GM20431 (cell line): ENCODE measurements around the gene SCAMP5.

Experiments used
- in situ Hi-C: fragments of 300-500 bp; cut with MseI, MboI; formaldehyde crosslinking; loops from one replicate; pipeline ENCODE4 v1.15.0; 2020; ENCODE audit warnings: low sequenced_read_pairs; ENCODE audit not compliant: unreplicated experiment

Gene SCAMP5

DNA sequence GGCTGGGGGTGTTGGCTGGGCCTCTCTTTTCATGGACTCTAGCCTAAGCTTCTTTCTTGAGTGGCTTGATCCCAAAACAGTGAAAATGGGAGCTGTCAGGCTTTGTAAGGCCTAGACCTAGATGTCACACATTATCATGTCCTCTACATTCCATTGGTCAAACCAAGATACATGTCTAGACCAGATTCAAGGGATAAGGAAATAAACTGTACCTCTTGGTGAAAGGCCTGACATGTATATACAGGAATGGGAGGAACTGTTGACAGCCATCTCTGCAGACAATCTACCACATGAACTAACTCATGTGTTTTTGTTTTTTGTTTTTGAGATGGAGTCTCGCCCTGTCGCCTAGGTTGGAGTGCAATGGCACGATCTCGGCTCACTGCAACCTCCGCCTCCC lies 27.7 kb upstream of the SCAMP5 start:
- in situ Hi-C loops = no loop called here

DNA sequence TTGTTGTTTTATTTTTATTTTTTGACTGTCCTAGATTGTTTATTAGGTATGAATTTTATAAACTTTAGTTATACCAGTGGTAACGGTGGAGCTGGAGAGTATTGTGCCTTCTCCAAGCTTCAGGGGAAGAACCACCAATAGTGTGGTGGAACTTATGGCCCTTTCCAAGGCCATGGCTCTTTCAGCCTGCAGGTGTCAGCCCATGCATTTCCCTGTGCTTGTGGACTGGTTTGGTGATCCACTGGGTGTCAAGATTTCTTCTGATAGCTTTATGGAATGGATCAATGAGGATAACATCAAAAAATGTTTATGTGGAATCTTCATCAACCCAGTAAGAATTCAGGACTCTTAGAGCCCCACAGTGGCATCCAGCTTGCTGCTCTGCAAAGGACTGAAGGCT lies 19.2 kb upstream of the SCAMP5 start:
- in situ Hi-C loops = no loop called here

DNA sequence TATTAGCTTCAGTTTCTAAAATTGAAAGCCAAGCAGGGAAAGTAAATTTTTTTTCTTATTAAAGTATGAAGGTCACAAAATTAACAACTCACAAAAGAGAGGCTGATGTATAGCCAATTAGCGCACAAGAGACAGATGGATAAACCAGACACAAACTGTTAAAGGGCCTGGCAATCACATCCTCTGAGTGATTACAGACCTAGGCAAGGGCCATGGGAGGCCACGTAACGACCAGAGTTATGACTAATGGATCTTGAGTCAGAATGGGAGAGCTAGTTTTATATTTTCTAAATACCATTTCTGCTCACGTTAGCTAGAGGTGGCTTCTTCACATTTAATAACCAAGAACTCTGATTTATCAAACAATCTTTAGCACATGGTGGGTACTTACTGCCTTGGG lies 17.8 kb upstream of the SCAMP5 start:
- in situ Hi-C loops = no loop called here

DNA sequence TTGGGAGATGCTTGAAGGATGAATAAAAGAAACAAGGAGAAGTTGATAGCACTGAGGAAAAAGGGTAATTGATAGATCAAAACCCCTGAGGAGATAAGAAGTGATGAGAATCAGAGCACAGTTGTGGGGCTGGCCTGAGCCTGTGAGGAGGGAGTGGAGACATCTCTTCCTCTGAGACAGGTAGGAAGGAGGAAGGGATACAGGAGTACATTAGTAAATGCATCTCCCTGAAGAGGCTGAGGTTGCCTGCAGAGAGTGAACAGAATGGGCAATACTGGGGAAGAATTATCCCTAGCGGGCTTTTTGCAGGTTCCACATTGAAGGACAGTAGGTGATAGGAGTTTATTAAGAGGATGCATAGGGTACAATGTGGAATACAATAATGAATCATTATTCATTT lies 17.3 kb upstream of the SCAMP5 start:
- in situ Hi-C loops = no loop called here

DNA sequence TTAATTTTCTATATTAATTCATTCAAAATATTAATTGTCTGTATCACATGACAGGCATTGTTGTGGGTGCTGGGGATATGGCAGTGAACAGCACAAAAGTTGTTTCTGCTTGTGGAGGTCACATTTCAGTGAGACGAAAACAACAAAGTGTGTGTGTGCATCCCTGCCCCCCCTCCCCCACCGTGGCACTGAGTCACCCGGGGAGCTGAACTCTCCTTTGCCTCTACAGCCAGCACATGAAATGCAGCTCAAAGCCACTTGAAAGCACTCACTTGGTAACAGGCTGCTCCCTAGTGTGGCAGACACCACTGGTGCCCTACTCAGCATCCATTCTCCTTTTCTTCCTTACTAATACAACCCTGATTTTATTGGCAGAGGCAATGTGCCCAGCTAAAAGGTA lies 16.9 kb upstream of the SCAMP5 start:
- in situ Hi-C loops = no loop called here

DNA sequence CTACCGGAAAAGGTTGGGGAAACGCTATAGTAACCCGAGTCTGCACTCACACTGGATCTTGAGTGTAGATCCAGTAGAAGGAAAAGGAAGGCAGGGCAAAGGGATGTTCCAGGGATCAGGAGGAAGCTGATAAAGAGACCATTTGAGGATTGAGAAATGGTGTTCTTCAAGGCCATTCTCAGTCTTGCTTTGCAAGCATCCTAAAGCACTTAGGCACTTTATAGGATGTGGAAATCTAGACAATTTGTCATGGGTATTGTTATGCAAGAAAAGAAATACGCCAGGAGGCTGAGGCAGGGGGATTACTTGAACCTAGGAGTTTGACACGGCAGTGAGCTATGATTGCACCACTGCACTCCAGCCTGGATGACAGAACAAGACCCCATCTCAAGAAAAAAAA lies 13.2 kb upstream of the SCAMP5 start:
- in situ Hi-C loops = no loop called here

DNA sequence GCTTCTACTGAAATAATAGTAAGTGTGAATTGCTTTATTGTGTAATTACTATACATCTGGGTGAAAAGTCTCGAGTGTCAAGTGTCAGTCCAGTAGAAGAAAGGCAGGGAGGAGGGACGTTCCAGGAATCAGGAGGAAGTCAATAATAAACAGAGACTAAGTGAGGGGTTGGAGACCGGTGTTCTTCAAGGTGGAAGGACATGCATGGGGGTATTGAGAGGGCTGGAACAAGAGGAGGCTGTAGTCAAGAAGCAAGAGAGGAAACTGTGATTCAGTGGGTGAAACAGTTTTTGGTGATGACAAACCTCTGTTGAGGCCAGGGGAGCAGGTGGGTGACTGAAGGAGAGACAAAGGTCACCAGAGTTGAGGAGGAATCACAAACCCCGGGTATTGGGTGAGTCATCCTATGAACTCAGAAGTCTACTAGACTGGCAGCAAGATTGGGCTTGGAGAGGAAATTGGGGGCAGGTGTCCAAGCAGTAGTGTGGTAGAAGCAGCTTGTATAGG lies 11.6 kb upstream of the SCAMP5 start:
- in situ Hi-C loops = no loop called here

DNA sequence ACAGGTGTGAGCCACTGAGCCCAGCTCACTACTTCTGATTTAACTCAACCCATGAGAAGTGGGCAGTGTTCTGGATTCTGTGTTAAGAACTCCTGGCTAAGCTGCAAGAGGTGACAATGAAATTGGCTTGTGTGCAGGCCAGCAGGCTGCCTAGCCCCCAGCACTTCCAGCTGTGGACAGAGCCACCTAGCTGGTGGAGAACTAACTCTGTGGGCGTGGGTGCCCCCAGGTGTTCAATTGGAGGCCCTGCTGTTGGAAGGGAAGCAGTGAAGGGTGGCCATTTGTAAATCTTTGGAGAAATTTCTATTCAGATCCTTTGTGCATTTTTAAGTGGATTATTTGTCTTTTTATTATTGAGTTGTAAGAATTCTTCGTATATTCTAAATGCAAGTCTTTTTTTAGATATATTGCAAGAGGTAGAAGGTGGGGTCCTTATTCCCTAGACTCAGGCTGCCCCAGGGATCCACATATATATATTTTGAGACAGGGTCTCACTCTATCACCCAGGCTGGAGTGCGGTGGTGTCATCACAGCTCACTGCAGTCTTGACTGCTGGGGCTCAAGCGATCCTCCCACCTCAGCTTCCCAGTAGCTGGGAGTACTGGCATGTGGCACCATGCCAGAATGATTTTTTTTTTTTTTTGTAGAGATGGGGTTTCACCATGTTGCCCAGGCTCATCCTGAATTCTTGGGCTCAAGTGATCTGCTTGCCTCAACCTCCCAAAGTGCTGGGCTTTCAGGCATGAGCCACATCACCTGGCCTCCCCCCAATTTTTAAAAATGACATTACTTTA lies 7.2 kb upstream of the SCAMP5 start:
- in situ Hi-C loops = no loop called here

DNA sequence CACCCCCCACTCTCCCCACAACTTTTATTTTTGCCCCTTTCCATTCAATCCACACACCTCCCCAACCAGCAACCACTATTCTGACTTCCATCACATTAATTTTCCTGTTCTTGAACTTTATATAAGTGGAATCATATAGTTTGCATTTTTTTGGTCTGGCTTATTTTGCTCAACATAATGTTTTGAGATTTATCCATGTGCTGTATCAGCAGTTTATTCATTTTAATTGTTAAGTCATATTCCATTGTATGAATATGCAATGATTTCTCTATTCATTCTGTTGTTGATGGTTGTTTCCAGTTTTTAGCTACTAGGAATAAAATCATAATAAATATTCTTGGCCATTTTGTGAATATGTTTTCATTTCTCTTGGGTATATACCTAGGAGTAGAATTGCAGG lies 5.8 kb upstream of the SCAMP5 start:
- in situ Hi-C loops = no loop called here

DNA sequence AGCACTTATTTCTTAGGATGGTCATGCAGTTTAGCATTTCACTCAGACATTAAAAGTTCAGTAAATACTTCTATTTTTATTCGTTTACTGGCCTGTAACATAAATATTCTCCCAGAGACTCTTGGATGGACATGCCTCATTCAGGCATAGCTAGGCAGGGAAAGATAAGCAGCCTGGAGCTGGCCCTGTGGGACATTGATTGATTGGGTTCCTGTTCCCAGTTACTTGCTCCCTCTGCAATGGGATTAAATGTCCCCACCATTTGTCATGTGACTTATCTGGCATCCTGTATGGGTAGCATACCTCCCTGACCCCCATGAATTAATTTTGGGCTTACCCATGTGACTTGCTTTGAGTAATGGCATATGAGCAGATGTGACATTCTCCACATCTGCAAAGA lies 2.7 kb upstream of the SCAMP5 start:
- in situ Hi-C loops = no loop called here

DNA sequence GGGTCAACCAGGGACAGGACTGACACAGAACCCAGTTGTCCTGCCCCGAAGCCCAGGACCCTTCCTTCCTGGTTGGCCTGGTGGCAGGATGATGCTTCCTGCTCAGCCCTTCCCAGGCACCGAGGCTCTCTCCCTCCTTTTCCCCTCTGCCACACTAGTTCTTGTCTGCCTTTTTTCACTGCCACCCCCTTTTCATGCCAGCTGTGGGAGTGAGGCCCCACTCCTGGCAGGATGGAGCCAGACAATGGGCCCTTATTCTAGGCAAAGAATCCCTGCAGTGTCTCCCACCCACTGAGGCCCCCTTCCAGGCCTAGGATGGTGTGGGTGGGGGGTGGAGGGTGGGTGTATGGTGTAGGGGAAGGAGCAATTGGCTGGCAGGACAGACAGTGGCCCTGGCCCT lies 1.1 kb upstream of the SCAMP5 start:
- in situ Hi-C loops = no loop called here

DNA sequence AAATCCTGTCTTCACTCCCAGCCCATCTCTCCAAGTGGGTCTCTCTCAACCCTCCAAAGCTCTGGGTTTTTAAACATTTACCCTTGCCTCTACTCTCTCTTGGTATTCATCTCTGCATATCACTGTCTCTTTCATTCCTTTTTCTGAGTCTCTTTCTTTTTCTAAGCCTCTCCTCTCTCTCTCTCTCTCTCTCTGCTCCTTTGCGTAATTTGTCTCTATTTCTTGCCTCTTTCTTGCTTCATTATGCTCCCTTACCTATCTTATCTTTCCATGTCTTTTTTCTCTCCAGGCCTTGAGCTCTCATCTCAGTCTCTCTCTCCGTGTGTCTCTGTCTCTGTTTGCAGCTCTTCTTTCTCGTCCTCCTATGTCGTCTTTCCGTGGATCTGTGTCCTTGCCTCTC lies 678 bp upstream of the SCAMP5 start:
- in situ Hi-C loops = no loop called here

DNA sequence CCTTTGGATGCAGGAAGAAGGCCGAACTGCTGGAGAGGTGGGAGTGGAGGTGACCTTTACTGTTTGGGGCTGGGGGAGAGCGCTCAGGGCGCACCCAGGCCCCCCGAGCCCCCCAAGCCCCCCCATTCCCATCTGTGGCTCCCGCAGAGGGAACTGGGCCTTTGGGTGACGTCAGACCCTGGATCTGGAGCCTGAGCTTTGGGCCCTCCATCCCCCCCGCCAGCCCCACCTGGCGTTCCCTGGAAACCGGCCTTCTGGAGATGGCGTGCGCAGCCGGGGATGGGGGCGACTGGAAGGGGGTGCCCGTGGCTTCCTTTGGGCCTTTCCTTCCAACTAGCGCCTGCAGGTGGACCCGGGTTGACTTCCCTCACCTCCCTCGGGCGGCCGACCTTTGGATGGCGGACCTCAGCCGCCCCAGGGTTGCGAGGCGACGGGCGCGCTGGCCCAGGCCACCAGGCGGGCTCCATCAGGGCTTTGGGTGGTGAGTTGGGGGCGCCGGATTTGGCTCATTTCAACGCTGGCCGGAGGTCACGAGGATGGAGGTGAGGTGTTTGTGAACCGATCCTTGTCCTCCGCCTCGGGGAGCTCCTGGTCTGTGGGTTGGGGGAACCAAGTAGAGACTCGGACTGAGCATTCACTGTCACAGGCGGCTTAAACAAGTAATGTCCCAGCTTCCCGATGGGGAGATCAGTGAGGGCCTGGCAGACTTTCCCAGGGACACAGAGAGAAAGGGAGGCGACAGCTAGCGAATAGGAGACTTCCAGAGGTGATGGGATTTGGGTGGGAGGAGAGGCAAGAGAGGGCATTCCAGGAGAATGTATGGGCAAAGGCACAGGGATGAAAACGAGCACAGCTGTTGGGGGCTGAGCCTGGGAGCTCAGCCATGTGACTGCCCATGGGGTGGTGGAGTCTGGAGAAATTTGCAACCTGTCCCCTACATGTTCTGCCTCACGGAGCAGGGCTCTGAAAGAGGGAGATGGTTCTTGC lies 709 bp downstream of the SCAMP5 start:
- in situ Hi-C loops = no loop called here

DNA sequence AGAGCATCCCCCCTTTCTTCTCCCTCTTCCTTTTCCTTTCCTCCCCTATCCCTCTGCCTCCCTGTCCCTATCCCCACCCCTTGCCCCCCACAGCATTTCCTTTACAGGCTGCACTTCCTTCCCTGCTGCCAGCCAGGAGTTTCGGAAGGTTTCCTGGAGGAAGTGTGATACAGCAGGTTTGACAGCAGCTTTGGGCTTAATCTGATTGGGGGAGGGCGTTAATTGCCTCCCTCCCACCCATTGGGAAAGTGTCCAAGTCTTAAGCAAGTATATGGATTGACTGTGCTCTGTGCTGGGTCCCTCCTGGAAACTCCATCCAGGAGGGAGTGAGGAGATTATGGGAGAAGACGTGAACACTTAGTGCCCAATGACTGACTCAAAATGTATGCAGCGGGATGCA lies 1.8 kb downstream of the SCAMP5 start:
- in situ Hi-C loops = no loop called here

DNA sequence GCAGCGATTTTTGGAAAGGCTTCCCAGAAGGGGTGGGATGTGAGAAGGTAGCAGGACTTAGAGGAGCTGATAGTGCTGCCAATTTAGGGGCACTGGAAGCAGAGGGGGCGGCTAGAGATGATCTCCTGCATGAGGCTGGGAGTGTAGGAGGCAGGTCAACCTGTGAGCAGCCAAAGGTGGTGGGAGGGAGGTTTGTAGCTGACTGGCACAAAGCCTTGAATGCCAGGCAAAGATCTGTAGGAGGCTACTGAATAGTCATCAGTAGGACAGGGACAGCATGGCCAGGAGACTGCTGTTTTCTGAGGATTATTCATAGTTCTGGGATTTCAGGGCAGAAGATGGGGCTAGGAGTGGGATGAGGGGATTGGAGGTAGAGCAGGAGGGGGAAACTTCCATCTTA lies 2.2 kb downstream of the SCAMP5 start:
- in situ Hi-C loops = no loop called here

DNA sequence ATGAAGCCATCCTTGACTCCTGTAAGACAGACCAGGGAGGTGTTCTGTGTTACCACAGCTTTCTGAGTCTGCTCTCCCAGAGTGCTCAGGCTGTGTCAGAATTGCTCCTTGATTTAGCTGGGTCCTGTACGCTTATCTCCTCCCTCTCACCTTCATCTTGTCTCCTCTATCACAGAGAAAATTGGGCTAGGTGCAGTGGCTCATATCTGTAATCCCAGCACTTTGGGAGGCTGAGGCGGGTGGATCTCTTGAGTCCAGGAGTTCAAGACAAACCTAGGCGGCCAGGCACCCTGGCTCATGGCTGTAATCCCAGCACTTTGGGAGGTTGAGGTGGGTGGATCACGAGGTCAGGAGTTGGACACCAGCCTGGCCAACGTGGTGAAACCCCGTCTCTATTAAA lies 5.9 kb downstream of the SCAMP5 start:
- in situ Hi-C loops = loop anchor here (25.0 kb wide), 1 partner anchor 661 kb away; no protein-coding TSS in a partner anchor

DNA sequence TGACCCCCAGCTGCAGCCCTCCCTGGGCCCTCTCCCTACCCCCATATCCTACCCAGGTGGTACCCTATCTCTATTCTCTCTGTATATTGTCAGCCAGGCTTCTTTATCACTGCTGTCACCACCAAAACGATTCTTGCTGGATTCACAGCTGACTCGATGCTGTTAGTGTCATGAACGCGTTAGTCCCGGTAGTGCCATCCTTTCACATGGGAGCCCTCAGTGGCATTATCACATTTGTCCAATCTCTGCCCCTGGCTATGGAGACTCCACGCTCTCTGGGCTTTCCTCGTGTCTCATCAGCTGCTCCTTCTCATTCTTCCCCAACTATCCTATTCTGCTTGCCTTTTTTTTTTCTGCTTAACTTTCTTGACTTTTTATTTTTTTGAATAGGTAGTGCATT lies 7.0 kb downstream of the SCAMP5 start:
- in situ Hi-C loops = loop anchor here (25.0 kb wide), 1 partner anchor 660 kb away; no protein-coding TSS in a partner anchor

DNA sequence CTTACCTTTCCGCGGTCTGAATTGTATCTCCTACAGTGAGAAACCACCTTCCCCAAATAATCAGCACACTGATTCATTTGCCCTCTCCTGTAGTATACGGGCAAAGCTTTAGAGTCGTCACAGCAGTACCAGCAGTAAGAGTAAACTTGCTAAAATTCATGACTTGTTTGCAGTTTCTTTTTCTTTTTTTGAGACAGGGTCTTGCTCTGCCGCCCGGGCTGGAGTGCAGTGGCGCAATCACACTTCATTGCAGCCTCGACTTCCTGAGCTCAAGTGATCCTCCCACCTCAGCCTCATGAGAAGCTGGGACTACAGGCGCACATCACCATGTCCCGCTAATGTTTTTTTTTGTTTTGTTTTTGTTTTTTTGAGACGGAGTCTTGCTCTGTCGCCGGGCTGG lies 11.9 kb downstream of the SCAMP5 start:
- in situ Hi-C loops = loop anchor here (25.0 kb wide), 1 partner anchor 655 kb away; no protein-coding TSS in a partner anchor

DNA sequence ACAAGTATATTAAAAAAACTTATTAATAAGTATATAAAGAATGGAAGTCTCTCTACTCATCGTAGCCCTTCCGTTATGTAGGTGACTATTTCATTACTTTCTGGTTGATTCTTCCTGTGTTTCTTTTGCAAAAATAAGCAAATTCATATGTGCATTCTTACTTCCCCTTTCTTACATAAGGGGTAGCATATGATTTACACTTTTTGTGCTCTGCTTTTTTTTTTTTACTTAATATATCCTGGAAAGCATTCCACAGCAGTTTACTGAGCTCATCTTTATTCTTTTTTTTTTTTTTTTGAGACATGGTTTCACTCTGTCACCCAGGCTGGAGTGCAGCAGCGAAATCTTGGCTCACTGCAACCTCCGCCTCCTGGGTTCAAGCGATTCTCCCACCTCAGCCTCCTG lies 12.9 kb downstream of the SCAMP5 start:
- in situ Hi-C loops = loop anchor here (25.0 kb wide), 1 partner anchor 654 kb away; no protein-coding TSS in a partner anchor

DNA sequence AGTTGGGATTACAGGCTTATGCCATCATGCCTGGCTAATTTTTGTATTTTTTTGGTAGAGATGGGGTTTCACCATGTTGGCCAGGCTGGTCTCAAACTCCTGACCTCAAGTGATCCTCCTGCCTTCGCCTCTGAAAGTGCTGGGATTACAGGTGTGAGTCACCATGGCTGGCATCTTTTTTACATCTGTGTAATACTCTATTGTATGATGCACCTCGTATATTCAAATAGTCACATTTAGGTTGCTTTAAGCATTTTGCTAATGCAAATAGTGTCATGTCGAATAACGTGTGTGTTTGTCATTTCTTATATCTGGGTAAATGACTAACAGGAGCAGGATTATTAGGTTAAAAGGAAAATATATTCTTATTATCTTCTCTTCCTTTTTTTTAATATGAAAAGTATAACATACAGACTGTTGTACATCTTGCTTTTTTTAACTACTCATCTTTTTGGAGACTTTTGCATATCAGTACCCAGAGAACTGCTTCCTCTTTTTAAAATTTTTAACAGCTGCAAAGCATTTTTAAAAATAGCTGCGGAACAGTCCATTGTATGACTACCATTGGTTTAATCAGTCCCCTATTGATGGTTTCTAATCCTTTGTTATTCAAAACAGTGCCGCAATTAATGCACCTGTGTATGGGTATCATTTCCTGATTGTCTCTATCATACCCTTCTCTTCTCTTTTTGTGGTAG lies 13.4 kb downstream of the SCAMP5 start:
- in situ Hi-C loops = loop anchor here (25.0 kb wide), 1 partner anchor 654 kb away; no protein-coding TSS in a partner anchor
